GM18858 (cell line): Measurements from ENCODE around the gene ADCY1.

ENCODE experiments used
- ATAC-seq: cut with Tn5 transposase; IDR thresholded peaks from one replicate; pipeline ENCODE4 v1.9.1; 2021; ENCODE audit not compliant: unreplicated experiment

ADCY1 gene

DNA sequence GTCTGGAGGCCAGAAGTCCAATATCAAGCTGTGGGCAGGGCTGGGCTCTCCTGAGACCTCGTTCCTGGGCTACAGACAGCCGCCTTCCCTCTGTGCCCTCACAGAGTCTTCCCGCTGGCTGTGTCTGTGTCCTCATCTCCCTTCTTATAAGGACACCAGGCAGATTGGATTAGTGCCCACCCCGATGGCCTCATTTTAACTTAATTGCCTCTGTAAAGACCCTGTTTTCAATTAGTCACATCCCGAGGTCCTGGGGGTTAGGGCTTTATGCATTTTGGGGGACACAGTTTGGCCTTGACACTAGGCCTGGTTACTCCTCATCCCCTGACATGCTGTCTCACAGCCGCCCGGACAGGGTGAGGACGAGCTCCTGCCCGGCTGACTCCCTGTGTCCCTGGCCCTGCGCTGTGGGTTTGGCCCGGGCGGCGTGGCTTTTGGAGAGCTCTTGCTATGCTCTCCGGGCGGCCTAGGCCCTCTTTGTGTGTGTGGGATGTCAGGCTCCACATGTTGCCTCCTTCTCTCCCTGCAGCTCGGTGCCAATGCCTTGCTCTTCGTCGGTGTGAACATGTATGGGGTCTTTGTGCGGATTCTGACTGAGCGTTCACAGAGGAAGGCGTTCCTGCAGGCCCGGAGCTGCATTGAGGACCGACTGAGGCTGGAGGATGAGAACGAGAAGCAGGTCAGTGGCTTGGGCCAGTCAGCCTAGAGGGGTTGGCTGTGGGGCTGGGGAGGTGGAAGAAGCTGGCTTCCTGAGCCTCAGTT is 18.2 kb downstream of the ADCY1 start:
- ATAC-seq: no peak

GRCh38 chr7:45593121-45593541 is 19.0 kb downstream of the ADCY1 start:
- ATAC-seq: no peak

DNA sequence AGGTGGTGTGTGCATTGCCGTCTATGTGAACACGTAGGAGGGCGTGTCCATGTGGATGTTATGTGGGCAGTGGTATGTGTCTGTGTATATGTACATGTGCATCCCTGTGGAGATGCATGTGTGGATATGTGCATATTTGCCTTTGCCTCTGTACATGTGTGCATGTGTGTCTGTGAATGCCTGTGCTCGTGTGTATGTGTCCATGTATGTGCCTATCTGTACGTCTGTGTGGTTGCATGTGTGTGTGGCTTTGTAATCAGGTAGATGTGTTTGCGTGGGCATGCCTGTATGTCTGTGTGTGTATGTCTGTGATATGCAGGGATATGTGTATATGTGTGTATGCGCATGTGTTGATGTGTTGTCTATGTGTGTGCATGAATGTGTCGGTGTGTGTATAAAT is 19.7 kb downstream of the ADCY1 start:
- no peak for ATAC-seq

- ATAC-seq: no peak
Measured at GRCh38 chr7:45594745-45595535, 20.8 kb downstream of the ADCY1 start.

- no peak for ATAC-seq
Measured at GRCh38 chr7:45595809-45596664, 21.9 kb downstream of the ADCY1 start.

DNA sequence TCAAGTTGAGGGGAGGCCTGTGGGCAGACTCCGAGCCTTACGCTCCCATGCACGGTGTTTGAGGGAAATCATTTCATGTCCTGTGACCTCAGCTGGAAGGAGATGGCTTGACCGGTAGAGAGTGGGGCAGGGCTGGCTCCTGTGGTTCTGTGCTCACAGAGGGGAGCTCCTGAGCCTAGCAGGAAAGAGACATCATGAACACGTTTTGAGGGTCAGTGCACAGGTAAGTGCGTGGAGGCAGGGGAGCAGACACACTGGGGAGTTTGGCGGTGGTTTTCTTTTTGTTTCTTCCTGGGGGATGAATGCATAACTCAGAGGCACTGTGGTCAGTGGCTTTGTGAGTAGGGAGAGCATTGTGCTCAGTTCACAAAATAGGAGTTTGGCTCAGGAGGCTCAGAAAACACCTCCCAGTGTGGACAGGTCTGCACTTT is 22.5 kb downstream of the ADCY1 start:
- ATAC-seq: no peak

- ATAC-seq: no peak
Measured at GRCh38 chr7:45597286-45597984, 23.3 kb downstream of the ADCY1 start.

DNA sequence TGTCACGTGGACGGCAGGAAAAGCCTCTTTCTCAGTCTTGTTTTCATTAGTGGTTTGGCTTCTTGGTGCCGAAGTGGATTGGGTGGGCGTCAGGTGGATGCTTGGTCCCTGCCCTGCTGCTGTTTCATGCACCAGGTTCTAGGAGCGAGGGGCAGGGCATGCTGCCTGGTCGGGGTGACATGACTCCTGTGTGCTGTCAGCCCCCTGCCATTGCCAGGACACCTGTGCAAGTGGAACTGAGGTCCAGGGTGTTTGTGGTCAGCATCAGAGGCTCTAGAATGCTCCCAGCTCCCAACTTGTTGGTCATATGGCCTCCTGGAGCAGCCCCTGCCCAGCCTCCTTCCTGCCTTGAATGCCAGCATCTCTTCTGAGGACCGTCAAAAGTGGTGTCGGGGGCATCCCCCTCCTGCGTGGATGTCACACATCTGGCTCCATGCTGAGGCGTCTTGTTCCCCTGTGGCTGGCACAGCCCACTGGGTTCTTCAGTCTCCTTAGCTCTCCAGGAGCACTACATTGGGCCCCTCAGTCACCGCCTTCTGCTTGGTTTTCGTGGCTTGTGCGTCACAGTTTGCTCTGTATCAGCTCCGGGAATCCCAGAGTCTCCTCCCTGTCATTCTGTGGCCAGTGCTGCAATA is 24.8 kb downstream of the ADCY1 start:
- no peak for ATAC-seq

- ATAC-seq: no peak
Measured at GRCh38 chr7:45599851-45600706, 25.9 kb downstream of the ADCY1 start.

DNA sequence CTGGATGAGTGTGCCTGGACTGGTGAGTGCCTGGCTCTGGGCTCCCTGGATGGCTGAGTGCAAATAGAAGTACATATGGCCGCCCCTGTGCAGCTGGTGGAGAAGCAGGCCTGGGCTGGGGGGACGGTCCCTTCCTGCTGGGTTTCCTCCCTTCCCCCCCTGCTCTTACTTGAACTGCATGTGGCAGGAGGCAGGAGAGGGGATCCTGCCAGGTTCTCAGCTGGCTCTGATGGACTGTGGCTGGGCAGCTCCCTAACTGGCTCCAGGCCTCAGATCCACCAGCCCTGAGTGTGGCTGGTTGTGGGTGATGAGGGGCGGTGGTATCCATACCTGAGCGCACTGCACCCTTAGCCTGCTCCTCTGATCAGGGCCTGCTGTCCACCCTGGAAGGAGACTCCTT is 26.9 kb downstream of the ADCY1 start:
- ATAC-seq: no peak

- no peak for ATAC-seq
Measured at GRCh38 chr7:45601816-45602540, 27.8 kb downstream of the ADCY1 start.

GRCh38 chr7:45606050-45606449 is 31.9 kb downstream of the ADCY1 start:
- ATAC-seq: no peak

GRCh38 chr7:45606931-45607330 is 32.8 kb downstream of the ADCY1 start:
- no peak for ATAC-seq

DNA sequence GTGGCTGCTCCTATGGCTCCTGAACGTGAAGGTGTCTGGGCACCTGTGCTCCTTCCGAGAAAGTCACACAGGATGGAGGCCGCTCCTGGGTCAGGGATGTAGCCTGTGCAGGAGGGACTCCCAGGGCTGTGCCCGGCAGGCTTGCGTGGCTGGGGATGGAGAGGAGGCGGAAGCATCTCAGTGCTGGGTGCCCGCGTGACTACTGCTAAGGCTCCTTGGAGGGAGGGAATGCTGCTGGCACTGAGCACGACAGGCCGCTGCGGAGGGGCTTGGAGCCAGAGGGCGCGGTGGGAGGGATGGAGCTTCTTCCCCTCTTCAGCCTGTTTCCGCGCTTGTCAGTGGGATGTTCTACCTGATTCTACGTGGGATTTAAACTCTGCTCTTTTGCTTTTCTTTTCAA is 35.0 kb downstream of the ADCY1 start:
- ATAC-seq: no peak

- ATAC-seq: no peak
Measured at GRCh38 chr7:45610019-45610418, 35.9 kb downstream of the ADCY1 start.

- no peak for ATAC-seq
Measured at GRCh38 chr7:45610660-45611299, 36.6 kb downstream of the ADCY1 start.

- no peak for ATAC-seq
Measured at GRCh38 chr7:45617166-45617565, 43.0 kb downstream of the ADCY1 start.

DNA sequence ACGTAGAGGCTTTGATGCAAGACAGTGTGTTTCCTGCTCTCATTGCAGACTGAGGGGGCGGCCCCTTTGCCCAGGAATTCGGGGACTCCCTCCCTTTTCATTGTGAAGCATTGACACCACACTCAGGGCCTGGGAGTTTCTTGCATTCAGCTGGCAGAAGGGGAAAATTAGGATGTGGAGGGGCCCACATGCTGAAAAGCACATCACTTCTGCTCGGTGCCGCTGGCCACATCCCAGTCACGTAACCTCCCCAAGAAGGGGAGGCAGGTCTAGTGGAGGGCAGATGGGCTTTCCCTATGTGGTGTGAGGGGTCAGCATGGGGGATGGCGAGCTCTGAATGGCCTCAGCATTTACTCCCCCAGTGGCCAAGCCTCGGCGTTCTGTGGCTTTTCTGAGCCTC is 47.9 kb downstream of the ADCY1 start:
- ATAC-seq: no peak
